ENCODE results near the gene THAP4.
A peak's percentile ranks its signal among the peaks of the same experiment; 100 is the strongest.

THAP4 gene, protein sequence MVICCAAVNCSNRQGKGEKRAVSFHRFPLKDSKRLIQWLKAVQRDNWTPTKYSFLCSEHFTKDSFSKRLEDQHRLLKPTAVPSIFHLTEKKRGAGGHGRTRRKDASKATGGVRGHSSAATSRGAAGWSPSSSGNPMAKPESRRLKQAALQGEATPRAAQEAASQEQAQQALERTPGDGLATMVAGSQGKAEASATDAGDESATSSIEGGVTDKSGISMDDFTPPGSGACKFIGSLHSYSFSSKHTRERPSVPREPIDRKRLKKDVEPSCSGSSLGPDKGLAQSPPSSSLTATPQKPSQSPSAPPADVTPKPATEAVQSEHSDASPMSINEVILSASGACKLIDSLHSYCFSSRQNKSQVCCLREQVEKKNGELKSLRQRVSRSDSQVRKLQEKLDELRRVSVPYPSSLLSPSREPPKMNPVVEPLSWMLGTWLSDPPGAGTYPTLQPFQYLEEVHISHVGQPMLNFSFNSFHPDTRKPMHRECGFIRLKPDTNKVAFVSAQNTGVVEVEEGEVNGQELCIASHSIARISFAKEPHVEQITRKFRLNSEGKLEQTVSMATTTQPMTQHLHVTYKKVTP

DNA sequence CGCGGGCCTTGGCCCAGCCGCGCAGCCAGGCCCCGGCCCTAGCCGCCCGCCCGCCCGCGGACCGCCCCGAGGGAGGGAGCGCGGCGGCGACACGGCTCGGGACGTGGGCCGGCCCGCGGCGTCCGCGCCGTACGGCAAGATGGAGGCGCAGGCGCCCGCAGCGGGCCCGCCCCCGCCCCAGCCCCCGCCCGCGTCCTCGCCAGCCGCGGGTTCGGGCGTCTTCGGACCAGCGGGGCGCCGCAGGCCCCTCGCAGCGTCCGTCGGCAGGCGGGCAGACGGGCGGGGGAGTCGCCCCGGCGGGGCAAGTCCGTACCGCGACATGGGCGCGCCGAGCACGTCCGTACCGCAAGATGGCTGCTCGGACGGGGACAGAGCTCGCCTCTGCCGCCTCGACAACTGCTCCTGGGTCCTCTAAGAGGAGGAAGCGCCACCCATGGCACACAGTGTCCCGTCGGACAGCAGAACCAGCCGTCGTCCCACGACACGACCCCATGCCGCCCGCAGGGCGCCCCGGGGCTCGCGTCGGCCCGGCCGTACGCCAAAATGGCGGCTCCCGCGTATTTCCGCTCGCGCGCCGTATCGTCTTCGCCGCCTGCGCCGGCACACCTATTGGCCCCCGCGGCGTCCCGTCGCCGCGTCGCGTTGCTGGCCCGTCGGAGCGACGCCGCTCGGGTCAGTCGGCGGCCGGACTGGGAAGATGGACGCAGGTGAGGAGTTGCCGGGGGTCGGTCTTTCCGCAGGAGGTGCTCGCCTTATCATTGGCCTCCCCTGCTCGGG lies at the start of gene THAP4, which contains the start of gene ATG4B:
TSS of gene THAP4 (minus strand) at position 141 of the 777 bp plus-strand sequence. CDS start 141 bp downstream, outside the sequence.
TSS of gene ATG4B (plus strand) at position 676 of the 777 bp plus-strand sequence. CDS start at position 698, 22 bp downstream.
- Histone ChIP-seq H3K27me3 (ENCODE audit: insufficient read depth, insufficient read length) (no peaks in the 10 kb centered on the region), H3K9me3 (ENCODE audit: insufficient read depth, low read length) (peaks cover 13% of the 10 kb centered on the region), H3K36me3 (ENCODE audit: insufficient read depth, insufficient read length, low read length) (peaks cover 50% of the 10 kb centered on the region), H3K9ac (ENCODE audit: insufficient read length, low read depth) (peak within 1 kb of the TSS; percentile 98), H3K4me3 (ENCODE audit: insufficient read length, low read depth) (peak within 1 kb of the TSS; percentile 93), H3K4me1 (ENCODE audit: insufficient read depth, insufficient read length) (peaks cover 9% of the 10 kb centered on the region)
- DNase-seq (ENCODE audit: low read depth, low spot score): peak; percentile 83
- peak; percentile 97 for TF ChIP-seq YY1 (IDR thresholded peaks at IDR 0.05; ENCODE audit: insufficient read depth, insufficient read length)
- no peak for TF ChIP-seq SUZ12 (IDR thresholded peaks at IDR 0.05; ENCODE audit: extremely low read depth, insufficient read depth, insufficient read length)

DNA sequence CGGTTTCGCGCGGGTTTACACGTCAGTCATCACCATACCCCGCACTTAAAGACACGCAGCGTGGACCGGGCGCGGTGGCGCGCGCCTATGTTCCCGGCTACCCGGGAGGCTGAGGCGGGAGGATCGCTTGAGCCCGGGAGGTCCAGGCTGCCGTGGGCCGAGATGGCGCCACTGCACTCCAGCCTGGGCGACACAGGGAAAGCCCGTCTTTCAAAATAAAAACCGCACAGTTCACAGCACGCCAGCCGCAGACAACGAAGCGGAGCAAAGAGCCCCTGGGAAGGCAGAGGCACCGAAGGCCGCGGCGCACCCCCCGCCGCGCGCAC lies 49.3 kb upstream of the THAP4 start:
- H3K36me3 ChIP-seq (ENCODE audit: insufficient read depth, insufficient read length, low read length): peaks cover 66% of the 10 kb centered on the region

DNA sequence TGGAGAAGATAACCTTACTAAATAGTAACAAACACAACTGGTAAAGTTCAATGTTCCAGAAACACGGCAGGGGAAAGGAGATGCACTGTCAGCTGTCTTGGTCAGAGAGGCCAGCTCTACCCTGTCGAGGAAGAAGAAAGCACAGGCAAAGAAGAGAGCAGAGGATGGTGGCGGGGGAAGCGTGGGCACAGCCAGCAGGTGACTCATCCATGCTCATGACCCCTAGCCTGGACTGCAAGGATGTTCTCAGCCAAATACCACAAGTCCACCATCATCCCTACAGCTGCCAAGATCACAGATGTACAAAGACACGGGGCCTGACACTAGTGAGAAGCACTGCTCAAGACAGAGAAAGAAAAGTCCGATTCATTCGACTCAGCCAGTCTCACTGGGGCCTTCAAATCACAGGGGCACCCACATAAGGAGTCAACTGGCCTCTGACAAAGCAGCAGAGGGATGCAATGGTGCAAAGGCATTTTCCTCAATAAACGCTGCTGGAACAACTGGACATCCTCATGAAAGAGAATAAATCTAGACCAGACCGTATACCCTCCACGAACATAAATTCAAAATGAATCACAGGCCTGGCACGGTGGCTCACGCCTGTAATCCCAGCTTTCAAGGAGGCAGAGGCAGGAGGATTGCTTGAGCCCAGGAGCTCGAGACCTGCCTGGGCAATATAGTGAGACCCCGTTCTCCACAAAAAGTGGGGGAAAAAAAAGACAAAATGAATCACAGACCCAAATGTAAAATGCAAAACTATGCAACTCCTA lies 44.1 kb upstream of the THAP4 start:
- no peak for TF ChIP-seq YY1 (IDR thresholded peaks at IDR 0.05; ENCODE audit: insufficient read depth, insufficient read length)
- TF ChIP-seq SUZ12 (IDR thresholded peaks at IDR 0.05; ENCODE audit: extremely low read depth, insufficient read depth, insufficient read length): no peak
- no peak for TF ChIP-seq ZNF274 (IDR thresholded peaks at IDR 0.05; ENCODE audit: low read depth, low read length)
- Histone ChIP-seq H3K4me3 (ENCODE audit: insufficient read length, low read depth) (no peak overlapping the region), H3K36me3 (ENCODE audit: insufficient read depth, insufficient read length, low read length) (peaks cover 95% of the 10 kb centered on the region), H3K9ac (ENCODE audit: insufficient read length, low read depth) (no peak overlapping the region), H3K4me1 (ENCODE audit: insufficient read depth, insufficient read length) (peaks cover 3% of the 10 kb centered on the region), H3K27me3 (ENCODE audit: insufficient read depth, insufficient read length) (no peaks in the 10 kb centered on the region), H3K9me3 (ENCODE audit: insufficient read depth, low read length) (no peaks in the 10 kb centered on the region)
- no peak for DNase-seq (ENCODE audit: low read depth, low spot score)

More for the DNA sequence above, 49.3 kb upstream of the THAP4 start:
- Histone ChIP-seq H3K4me1 (ENCODE audit: insufficient read depth, insufficient read length) (peaks cover 6% of the 10 kb centered on the region), H3K27me3 (ENCODE audit: insufficient read depth, insufficient read length) (no peaks in the 10 kb centered on the region), H3K4me3 (ENCODE audit: insufficient read length, low read depth) (peak overlapping the region; percentile 96), H3K9me3 (ENCODE audit: insufficient read depth, low read length) (no peaks in the 10 kb centered on the region), H3K9ac (ENCODE audit: insufficient read length, low read depth) (peak overlapping the region; percentile 99)
- TF ChIP-seq YY1 (IDR thresholded peaks at IDR 0.05; ENCODE audit: insufficient read depth, insufficient read length) (no peak), ZNF274 (IDR thresholded peaks at IDR 0.05; ENCODE audit: low read depth, low read length) (no peak), SUZ12 (IDR thresholded peaks at IDR 0.05; ENCODE audit: extremely low read depth, insufficient read depth, insufficient read length) (no peak)
- no peak for DNase-seq (ENCODE audit: low read depth, low spot score)

DNA sequence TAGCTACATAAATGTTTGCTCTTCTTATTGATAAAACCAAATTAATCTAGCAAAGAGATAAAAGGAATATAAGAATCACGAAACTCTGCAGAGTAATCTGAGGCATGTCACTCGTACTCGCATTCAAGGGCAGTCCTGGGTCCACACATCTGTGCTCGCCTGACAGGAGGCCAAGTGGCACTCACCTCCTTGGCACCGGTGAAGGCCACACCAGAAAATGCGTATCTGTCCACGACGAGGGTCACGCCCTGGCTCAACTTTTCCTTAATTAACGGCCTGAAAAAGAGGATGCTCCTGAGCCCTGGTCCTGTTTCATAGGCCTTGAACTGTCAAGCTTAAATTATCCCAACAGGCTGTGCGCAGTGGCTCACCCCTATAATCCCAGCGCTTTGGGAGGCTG lies 43.1 kb upstream of the THAP4 start:
- no peaks in the 10 kb centered on the region for H3K27me3 ChIP-seq (ENCODE audit: insufficient read depth, insufficient read length)
- no peak for DNase-seq (ENCODE audit: low read depth, low spot score)
- no peak for TF ChIP-seq ZNF274 (IDR thresholded peaks at IDR 0.05; ENCODE audit: low read depth, low read length)
- no peak for TF ChIP-seq SUZ12 (IDR thresholded peaks at IDR 0.05; ENCODE audit: extremely low read depth, insufficient read depth, insufficient read length)
- no peak for TF ChIP-seq YY1 (IDR thresholded peaks at IDR 0.05; ENCODE audit: insufficient read depth, insufficient read length)
- H3K36me3 ChIP-seq (ENCODE audit: insufficient read depth, insufficient read length, low read length): peaks cover 98% of the 10 kb centered on the region
- no peak overlapping the region for H3K9ac ChIP-seq (ENCODE audit: insufficient read length, low read depth)
- H3K4me1 ChIP-seq (ENCODE audit: insufficient read depth, insufficient read length): no peaks in the 10 kb centered on the region
- no peak overlapping the region for H3K4me3 ChIP-seq (ENCODE audit: insufficient read length, low read depth)
- H3K9me3 ChIP-seq (ENCODE audit: insufficient read depth, low read length): no peaks in the 10 kb centered on the region

DNA sequence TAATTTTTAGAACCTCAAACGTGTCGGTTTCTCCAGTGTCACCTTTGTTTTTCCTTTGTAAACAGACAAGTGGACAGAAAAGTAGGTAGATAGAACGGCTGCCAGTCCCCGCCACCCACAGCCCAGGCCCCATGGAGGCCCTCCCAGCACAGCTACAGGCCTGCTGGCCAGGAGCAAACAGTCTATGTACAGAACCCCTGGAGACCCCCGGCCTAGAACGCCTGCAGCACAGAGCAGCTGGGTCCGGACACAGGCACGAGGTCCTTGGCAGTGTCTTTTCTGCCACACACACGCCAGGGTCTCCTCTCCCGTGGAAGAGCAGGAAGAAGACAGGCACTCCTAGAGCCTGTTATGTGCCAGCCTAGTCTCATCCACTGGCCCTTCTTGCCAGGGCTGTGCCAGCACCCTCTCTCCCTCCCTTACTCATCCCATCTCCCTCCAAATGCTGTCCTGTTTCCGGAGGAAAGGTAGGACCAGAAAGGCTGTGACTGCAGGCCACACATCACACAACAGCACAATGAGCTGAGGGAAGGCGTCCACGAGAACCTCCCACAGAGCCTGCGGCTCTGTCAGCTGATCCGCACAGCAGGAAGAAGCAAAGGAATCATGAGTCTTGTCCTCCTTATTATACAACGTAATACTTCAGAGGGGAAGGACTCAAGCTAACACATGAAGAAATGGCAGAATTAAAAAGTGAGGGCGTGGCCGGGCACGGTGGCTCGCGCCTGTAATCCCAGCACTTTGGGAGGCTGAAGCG lies 42.0 kb upstream of the THAP4 start:
- Histone ChIP-seq H3K9ac (ENCODE audit: insufficient read length, low read depth) (no peak overlapping the region), H3K4me3 (ENCODE audit: insufficient read length, low read depth) (no peak overlapping the region), H3K4me1 (ENCODE audit: insufficient read depth, insufficient read length) (no peaks in the 10 kb centered on the region), H3K27me3 (ENCODE audit: insufficient read depth, insufficient read length) (no peaks in the 10 kb centered on the region), H3K9me3 (ENCODE audit: insufficient read depth, low read length) (no peaks in the 10 kb centered on the region), H3K36me3 (ENCODE audit: insufficient read depth, insufficient read length, low read length) (peaks cover 98% of the 10 kb centered on the region)
- DNase-seq (ENCODE audit: low read depth, low spot score): no peak
- no peak for TF ChIP-seq SUZ12 (IDR thresholded peaks at IDR 0.05; ENCODE audit: extremely low read depth, insufficient read depth, insufficient read length)
- no peak for TF ChIP-seq YY1 (IDR thresholded peaks at IDR 0.05; ENCODE audit: insufficient read depth, insufficient read length)

DNA sequence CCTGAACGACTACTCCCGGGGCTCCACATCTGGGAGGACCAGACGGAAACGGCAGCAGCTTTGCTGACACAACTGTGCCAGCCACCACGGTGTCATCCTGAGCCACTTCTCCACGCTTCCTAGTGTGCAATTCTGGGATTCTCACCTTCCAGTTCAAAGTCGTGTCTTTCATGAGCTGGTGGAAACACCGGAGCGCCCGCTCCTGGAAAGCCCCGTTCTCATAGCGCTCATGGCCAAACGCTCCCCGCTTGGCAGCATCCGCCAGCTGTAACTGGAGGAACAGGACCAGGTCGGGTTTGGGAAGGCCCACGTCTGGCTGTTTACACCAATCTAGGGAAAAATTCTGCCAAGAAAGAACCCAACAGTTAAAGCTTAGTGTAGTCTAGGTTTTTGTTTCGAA lies 41.3 kb upstream of the THAP4 start:
- Histone ChIP-seq H3K4me1 (ENCODE audit: insufficient read depth, insufficient read length) (no peaks in the 10 kb centered on the region), H3K4me3 (ENCODE audit: insufficient read length, low read depth) (no peak overlapping the region), H3K9ac (ENCODE audit: insufficient read length, low read depth) (no peak overlapping the region), H3K36me3 (ENCODE audit: insufficient read depth, insufficient read length, low read length) (peaks cover 96% of the 10 kb centered on the region), H3K9me3 (ENCODE audit: insufficient read depth, low read length) (no peaks in the 10 kb centered on the region), H3K27me3 (ENCODE audit: insufficient read depth, insufficient read length) (no peaks in the 10 kb centered on the region)
- no peak for TF ChIP-seq YY1 (IDR thresholded peaks at IDR 0.05; ENCODE audit: insufficient read depth, insufficient read length)
- TF ChIP-seq ZNF274 (IDR thresholded peaks at IDR 0.05; ENCODE audit: low read depth, low read length): no peak
- no peak for TF ChIP-seq SUZ12 (IDR thresholded peaks at IDR 0.05; ENCODE audit: extremely low read depth, insufficient read depth, insufficient read length)
- DNase-seq (ENCODE audit: low read depth, low spot score): no peak

Measured in NT2/D1 (cell line).